ENCODE measurements around the gene LGALS3BP. TPM values are rescaled to one million over a fixed set of nuclear protein-coding genes. Genes with fewer than 3 reads are reported as not detected.

LGALS3BP gene
- total and polyA plus RNA-seq, 2 of the 8 experiments (the other 6 are each of a cell fraction or from before 2014, with no cell fraction given), result 56.1 to 61.6 TPM

DNA sequence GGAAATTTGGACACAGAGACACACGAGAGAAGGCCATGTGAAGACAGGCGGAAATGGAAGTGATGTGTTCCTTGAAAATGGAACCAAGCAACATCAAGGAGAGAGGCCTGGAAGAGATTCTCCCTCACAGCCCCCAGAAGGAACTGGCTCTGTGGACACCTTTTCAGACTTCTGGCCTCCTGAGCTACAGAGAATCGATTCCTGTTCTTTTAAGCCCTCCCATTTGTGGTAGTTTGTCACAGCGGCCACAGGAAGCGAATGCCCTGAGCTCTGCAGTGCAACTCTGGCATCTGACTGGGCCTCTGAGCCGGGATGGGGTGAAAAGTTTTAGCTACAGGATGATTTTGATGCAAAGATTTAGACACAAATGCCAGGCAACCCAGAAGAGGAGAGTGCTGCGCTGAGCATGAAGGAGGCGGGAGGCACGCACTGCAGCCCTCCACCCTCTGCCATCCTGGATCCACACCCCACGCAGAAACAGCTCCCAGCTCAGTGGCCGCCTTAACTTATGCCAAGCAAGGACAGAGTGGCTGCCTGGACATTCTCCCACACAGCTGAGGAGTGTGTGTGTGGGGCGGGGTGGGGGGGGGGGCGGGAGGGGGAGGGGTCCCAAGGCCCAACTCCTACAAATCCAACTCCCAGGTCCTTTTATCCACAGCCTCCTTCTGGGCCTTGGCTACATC is 56.8 kb downstream of the LGALS3BP start:
- Histone ChIP-seq H3K27me3 (replicated peaks in 1 of 4; ENCODE audit: control insufficient read depth in 3 of 4, extremely low read depth in 1 of 4, insufficient read depth in 3 of 4, low read length in 3 of 4) (no peaks in the 10 kb centered on the region), H3K56ac (replicated peaks; ENCODE audit: insufficient read length, low read depth, low read length) (no peak overlapping the region), H4K20me1 (replicated peaks in 1 of 2; ENCODE audit: control insufficient read depth in 1 of 2, insufficient read depth in 2 of 2, low read length in 2 of 2) (peaks cover 5 to 23% of the 10 kb centered on the region in 2 experiments), H3K9me3 (ENCODE audit: insufficient read depth in 2 of 2, low read depth in 1 of 2, low read length in 1 of 2) (no peaks in the 10 kb centered on the region), H2BK15ac (ENCODE audit: low read length) (no peak overlapping the region), H4K91ac (replicated peaks; ENCODE audit: insufficient read length, low read length) (no peak overlapping the region), H2AK5ac (ENCODE audit: low read depth, low read length) (0 out of 2 replicates have a peak overlapping the region, but pooled peaks have one; percentile 53), H3K36me3 (ENCODE audit: control insufficient read depth in 2 of 4, insufficient read depth in 4 of 4, low read length in 3 of 4) (peaks cover 0 to 3% (median 0%) of the 10 kb centered on the region in 4 experiments; a peak in 1 of 8 replicates), H3K4me1 (replicated peaks in 1 of 4; ENCODE audit: control insufficient read depth in 3 of 4, insufficient read depth in 4 of 4, low read length in 3 of 4) (peaks cover 4 to 16% (median 10%) of the 10 kb centered on the region in 4 experiments), H2BK20ac (ENCODE audit: low read length) (no peak overlapping the region), H4K5ac (ENCODE audit: insufficient read length, low read depth, low read length) (peak overlapping the region; percentile 12), H3K4me2 (ENCODE audit: insufficient read depth in 1 of 2, low read depth in 2 of 2, low read length in 2 of 2) (peak overlapping the region; percentile 87 to 96), H3K23ac (ENCODE audit: insufficient read length) (no peak overlapping the region), H3K4ac (replicated peaks; ENCODE audit: insufficient read length, low read depth, low read length) (no peak overlapping the region), H2AFZ (ENCODE audit: low read length) (no peak overlapping the region), H3K79me1 (ENCODE audit: low read depth, low read length) (peaks cover 10% of the 10 kb centered on the region), H3K79me2 (ENCODE audit: control insufficient read depth in 1 of 2, insufficient read depth in 2 of 2, low read length in 2 of 2) (peaks cover 0 to 49% of the 10 kb centered on the region in 2 experiments; a peak in 2 of 4 replicates), H3K9ac (replicated peaks in 1 of 4; ENCODE audit: extremely low read depth in 1 of 4, low read depth in 3 of 4, low read length in 3 of 4) (no peak overlapping the region), H3K18ac (ENCODE audit: extremely low read depth, low read length) (peak overlapping the region; percentile 52; the same call in 1 of the 2 replicates), H2BK120ac (replicated peaks; ENCODE audit: low read depth, low read length) (no peak overlapping the region), H3K27ac (ENCODE audit: low read depth, low read length) (no peak overlapping the region), H3K14ac (ENCODE audit: insufficient read length) (no peak overlapping the region), H3K23me2 (ENCODE audit: low read depth, low read length) (peaks cover 11% of the 10 kb centered on the region; the same call in 1 of the 2 replicates), H2BK5ac (ENCODE audit: low read depth, low read length) (peak overlapping the region; percentile 60; the same call in 1 of the 2 replicates), H2BK12ac (ENCODE audit: low read depth, low read length) (0 out of 2 replicates have a peak overlapping the region, but pooled peaks have one; percentile 9), H4K8ac (ENCODE audit: extremely low read depth, insufficient read depth, low read length) (no peak overlapping the region; the same call in 1 of the 2 replicates), H3K4me3 (ENCODE audit: extremely low read depth in 1 of 4, insufficient read depth in 2 of 4, low read depth in 3 of 4, low read length in 4 of 4) (peak overlapping the region in 1 of 4 experiments; percentile 83; a peak in 2 of 8 replicates)
- TF ChIP-seq SIRT6 (IDR thresholded peaks at IDR 0.05; ENCODE audit: low read length), result no peak
- no peak for TF ChIP-seq JUN (IDR thresholded peaks at IDR 0.05; ENCODE audit: low read depth, low read length)
- no peak for TF ChIP-seq BRCA1 (IDR thresholded peaks at IDR 0.05; ENCODE audit: low read depth, low read length)
- TF ChIP-seq TAF7 (optimal IDR thresholded peaks at IDR 0.05; ENCODE audit: borderline replicate concordance, low read depth, low read length), result no peak
- TF ChIP-seq, protein P1, sequence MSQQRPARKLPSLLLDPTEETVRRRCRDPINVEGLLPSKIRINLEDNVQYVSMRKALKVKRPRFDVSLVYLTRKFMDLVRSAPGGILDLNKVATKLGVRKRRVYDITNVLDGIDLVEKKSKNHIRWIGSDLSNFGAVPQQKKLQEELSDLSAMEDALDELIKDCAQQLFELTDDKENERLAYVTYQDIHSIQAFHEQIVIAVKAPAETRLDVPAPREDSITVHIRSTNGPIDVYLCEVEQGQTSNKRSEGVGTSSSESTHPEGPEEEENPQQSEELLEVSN (IDR thresholded peaks at IDR 0.05), result no peak
- TF ChIP-seq, protein P2, sequence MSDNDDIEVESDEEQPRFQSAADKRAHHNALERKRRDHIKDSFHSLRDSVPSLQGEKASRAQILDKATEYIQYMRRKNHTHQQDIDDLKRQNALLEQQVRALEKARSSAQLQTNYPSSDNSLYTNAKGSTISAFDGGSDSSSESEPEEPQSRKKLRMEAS (IDR thresholded peaks at IDR 0.05), result no peak
- TF ChIP-seq, protein P3, sequence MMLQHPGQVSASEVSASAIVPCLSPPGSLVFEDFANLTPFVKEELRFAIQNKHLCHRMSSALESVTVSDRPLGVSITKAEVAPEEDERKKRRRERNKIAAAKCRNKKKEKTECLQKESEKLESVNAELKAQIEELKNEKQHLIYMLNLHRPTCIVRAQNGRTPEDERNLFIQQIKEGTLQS (IDR thresholded peaks at IDR 0.05; ENCODE audit: insufficient read depth, low read depth, low read length), result no peak
- TF ChIP-seq RBBP5 (IDR thresholded peaks at IDR 0.05; ENCODE audit: borderline replicate concordance, low read depth, low read length), result no peak
- no peak for TF ChIP-seq CBX8 (IDR thresholded peaks at IDR 0.05; ENCODE audit: borderline replicate concordance, low read depth, low read length)
- no peak for TF ChIP-seq SIN3A (conservative IDR thresholded peaks at IDR 0.05 in 1 of 2, IDR thresholded peaks at IDR 0.05 in 1 of 2; ENCODE audit: low read depth in 1 of 2, low read length in 2 of 2)
- ChIA-PET CTCF (ENCODE audit: partially characterized antibody) (interaction anchor here (1.1 kb wide), 1 partner anchor 57 kb away, joined by 3 read pairs; no protein-coding TSS in a partner anchor), POLR2A (ENCODE audit: partially characterized antibody) (interaction anchor here (0.6 to 2.8 kb wide), 9 partner anchors 10 to 195 kb away, joined by 3 to 16 read pairs (median 4); no protein-coding TSS in a partner anchor)
- FAIRE-seq (no peak), DNase-seq (ENCODE audit: low read depth in 1 of 2, low spot score in 2 of 2) (no peak)
- WGBS, 2 experiments (ENCODE audit: extremely low coverage in 1 of 2, insufficient coverage in 1 of 2, insufficient read length in 1 of 2, insufficient replicate concordance in 2 of 2, low coverage in 1 of 2, low lambda C conversion rate in 2 of 2, missing lambda C conversion rate in 1 of 2), result 88% methylated on average over 11 of the region's 13 CpGs; no CpG with 5 or more reads in 1 of the 2 experiments

Data from H1 (cell line).